GM21529 (cell line): ENCODE results near the gene ZNF215.
A peak's percentile ranks its signal among the peaks of the same experiment; 100 is the strongest.
"Not testable (repeated sequence)": the region's sequence is repeated elsewhere in the genome, so short reads cannot be mapped to it uniquely, and the experiment has no call there.

Experiments used
- ATAC-seq: cut with Tn5 transposase; IDR thresholded peaks from one replicate; pipeline ENCODE4 v1.9.1; 2021; ENCODE audit not compliant: unreplicated experiment

The ZNF215 gene

DNA sequence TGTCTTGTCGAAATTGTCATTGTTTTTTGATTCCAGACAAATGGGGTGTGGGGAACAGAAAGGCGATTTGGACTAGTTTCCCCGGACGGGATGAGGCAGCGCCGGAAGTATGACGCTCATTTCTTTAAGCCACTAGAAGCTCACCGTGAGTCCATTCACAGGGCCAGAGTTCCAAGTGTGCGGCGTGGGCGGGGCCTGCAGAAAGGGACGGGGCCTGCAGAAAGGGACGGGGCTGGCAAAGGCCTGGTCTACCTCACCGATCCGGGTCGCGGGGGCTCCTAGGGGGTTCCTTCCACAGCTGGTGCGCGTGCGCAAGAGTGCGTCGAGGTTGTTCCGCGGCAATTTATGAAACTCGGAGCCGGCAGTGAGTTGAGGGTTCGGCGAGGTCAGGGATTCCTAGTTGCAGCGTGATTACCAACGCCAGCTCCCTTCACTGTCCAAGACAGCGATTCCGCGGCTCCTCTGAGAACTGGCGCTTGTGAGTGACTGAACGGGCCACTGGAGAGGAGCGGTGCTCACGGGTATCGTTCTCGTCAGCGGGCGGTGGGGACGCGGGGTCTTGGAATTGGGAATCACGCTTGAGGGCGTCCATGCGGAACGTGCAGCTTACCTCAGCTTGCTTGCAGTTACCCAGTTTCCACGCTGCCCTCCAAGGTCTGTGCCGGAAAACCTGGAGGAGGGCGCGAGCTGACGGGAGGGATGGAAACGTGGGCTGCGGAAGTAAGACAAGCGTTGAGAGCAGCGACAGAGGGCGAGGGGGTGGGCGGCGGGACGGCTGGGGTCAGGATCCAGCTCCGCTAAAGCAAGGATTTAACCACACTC lies at the start of gene ZNF215:
Gene ZNF215 (plus strand): TSS at position 219 of the 822 bp plus-strand sequence. CDS start 5,847 bp downstream, outside the sequence.
- peak; percentile 63 for ATAC-seq

DNA sequence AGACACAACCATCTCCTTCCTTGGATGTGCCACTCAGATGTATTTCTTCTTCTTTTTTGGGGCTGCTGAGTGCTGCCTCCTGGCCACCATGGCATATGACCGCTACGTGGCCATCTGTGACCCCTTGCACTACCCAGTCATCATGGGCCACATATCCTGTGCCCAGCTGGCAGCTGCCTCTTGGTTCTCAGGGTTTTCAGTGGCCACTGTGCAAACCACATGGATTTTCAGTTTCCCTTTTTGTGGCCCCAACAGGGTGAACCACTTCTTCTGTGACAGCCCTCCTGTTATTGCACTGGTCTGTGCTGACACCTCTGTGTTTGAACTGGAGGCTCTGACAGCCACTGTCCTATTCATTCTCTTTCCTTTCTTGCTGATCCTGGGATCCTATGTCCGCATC lies 49.3 kb upstream of the ZNF215 start:
- no peak for ATAC-seq

DNA sequence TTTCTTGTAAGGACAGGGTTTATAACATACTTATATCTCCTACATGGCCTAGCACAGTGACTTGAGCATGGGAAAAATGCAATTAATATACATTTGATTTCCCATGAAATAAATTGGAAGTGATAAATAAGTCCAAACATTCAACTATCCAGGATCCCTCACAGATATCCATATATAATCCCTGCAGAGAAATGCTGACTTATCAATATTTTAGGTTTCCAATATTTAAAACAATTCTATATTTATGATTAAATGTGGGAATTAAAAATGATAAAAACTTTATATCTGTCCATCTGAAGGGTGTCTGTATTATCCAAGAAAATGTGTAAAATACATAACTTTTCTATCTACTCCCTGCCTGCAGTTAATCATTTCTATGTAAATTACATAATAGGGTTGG lies 43.5 kb upstream of the ZNF215 start:
- ATAC-seq: no peak

DNA sequence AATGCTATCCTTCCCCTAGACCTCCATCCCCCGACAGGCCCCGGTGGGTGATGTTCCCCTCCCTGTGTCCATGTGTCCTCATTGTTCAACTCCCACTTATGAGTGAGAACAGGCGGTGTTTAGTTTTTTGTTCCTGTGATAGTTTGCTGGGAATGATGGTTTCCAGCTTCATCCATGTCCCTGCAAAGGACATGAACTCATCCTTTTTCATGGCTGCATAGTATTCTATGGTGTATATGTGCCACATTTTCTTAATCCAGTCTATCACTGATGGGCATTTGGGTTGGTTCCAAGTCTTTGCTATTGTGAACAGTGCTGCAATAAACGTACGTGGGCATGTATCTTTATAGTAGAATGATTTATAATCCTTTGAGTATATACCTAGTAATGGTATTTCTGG lies 38.5 kb upstream of the ZNF215 start:
- not testable (repeated sequence) for ATAC-seq

DNA sequence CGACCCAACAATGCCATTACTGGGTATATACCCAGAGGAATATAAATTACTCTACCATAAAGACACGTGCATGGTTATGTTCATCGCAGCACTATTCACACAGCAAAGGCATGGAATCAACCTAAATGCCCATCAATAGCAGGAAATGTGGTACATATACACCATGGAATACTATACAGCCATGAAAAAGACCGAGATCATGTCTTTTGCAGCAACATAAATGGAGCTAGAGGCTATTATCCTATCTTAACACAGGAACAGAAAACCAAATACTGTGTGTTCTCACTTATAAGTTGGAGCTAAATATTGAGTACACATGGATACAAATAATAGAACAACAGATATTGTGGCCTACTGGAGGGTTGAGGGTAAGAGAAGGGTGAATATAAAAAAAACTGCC lies 37.4 kb upstream of the ZNF215 start:
- no peak for ATAC-seq

DNA sequence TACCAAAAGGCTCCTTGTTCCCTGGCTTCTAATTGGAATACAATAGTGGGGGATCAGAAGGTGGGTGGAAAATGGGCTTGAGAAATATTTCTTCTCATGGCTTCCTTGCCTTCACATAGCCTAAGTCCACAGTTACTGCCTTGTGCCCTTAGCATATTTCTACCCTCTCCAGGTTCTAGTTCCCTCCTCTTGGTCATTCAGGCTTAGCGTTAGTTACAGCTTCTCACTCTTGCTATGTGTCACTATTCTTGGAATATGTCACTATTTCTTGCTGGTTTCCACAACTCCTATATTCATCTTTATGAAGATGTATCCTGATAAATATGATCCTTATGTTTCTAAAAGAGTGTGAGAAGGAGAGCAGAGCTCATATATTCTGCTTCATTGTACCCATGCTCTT lies 36.4 kb upstream of the ZNF215 start:
- peak; percentile 55 for ATAC-seq

DNA sequence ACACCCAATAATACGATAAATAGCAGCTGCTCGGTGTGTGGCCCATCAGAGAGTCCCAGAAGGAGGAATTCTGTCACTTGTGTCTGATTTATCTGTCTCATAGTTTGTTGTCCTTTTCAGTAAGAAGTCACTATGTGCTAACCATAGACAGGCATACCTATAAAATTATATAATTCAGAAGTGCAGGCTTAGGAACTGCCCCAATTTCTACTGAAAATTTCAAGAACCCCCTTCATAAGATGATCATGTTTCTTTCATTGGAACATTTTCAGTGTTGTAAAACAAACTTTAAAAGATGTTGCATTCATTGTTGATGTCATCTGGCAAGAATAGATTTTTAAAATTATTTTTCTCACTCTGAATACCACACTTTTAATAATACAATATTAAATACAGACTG lies 33.8 kb upstream of the ZNF215 start, which contains the start of gene OR2D2:
Gene OR2D2 (minus strand): TSS at position 101 of the 400 bp plus-strand sequence. CDS start 0 bp downstream, at position 101.
- no peak for ATAC-seq

DNA sequence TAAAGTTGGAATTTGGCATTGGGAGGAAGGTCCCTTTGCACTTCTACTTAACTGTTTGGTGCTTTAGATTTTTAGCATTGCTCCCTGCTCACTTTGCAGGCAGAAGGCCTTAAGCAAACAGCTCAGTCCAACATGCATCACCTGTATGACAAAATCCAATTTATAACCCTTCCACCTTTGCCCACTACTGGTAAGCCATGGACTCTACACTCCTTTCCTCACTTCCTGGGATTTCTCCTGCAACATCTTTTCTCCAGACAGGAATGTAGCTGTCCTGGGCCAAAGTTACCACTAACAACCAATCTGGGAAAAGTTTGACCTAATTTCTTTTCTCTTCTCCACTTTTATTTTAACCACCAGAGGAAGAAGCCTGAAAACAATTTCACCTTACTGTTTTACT lies 32.1 kb upstream of the ZNF215 start:
- no peak for ATAC-seq

DNA sequence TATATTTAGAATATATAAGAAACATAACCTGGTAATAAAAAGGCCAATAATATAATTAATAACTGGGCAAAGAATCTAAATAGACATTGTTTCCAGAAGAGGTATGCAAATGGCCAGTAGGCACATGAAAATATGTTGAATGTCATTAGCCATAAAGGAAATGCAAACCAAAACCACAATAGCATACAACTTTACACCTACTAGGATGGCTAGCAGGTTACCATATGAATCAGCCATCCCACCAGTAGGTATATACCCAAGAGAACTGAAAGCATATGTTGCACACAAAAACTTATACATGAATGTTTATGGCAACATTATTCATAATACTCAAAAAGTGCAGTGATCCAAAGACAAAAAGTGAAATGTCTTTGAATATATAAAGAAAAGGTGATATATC lies 31.2 kb upstream of the ZNF215 start:
- peak; percentile 86 for ATAC-seq

DNA sequence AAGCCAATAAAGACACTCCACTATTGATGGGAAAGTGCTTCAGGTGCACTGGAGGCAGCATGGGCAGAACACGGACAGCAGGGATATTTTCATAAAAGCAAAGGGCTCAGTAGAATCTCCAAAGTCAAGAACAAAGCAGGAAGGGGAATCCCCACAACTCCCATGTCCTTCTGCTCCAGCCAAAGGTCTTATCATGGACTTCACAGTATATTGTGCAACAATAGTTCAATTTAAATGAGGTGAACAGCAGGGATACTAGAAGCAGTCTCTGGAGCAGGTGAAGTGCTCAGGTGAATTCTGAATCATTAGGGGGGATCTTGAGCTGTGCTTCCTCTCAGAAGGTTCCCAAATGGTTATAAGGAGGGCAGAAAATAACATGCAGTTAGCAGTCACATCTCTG lies 27.3 kb upstream of the ZNF215 start:
- ATAC-seq: no peak

DNA sequence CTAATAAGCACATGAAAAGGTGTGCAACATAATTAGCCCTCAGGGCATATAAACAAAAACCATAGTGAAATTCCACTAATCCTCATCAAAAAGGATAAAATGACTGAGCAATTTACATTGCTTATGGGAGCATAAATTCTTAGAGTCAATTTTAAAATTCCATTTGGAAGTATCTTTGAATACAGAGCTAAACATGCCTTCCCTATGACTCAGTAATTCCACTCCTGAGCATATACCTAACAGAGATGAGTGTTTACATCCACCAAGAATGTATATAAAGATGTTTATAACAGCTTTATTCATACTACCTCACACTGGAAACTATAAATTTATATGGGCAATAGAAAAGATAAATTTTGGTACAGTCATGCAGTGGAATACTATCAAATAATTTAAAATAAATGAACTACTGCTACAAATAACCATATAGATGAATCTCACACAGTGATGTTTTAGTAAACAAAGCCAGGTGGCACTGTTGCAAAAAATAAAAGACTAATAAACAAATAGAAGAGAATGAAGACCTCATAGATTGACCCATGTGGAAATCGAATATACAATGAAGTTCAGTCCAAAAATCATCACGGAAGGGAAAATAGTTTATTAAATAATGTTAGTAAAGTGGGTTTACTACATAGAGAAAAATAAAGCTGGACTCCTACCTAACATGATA lies 25.8 kb upstream of the ZNF215 start:
- no peak for ATAC-seq

DNA sequence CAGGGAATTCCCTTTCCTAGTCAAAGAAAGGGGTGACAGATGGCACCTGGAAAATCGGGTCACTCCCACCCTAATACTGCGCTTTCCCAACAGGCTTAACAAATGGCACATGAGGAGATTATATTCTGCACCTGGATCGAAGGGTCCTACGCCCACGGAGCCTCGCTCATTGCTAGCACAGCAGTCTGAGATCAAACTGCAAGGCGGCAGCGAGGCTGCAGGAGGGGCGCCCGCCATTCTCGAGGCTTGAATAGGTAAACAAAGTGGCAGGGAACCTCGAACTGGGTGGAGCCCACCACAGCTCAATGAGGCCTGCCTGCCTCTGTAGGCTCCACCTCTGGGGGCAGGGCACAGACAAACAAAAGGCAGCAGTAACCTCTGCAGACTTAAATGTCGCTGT lies 21.4 kb upstream of the ZNF215 start:
- not testable (repeated sequence) for ATAC-seq

DNA sequence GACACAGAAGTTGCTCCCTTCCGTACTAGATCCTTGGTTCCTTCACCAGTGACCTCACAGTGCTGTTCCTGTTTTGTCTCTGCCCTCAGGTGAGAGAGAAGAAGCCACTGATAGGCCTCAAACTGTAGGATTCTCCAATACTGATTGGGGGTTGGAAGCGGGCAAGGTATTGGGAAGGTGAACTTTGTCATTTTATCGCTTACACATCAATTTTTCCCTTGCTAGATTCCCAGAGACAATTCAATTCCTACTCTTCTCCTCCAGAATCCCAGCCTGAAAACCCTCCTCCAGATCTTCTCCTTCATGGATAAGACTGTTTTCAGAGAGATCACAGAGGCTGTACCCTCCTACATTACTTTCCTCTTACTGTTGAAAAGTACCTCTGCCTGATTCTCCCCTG lies 14.8 kb upstream of the ZNF215 start:
- ATAC-seq: no peak

DNA sequence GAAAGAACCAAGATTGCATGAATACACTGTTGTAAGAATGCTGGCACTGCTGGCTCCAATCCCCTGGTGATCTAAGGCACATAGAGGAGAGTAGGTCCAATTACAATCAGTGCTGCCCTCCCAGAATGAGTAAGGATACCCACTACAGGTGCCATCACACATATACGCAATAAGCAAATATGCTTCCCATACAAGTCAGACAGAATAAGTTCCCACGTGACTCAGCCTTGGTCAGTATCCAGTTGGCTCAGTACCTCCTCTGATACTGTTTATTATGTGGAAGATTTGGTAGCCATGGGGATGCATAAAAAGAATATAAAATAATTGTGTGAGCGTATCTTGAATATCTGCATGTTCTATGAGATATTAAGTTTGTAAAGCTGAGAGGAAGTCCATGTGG lies 14.3 kb upstream of the ZNF215 start:
- no peak for ATAC-seq

DNA sequence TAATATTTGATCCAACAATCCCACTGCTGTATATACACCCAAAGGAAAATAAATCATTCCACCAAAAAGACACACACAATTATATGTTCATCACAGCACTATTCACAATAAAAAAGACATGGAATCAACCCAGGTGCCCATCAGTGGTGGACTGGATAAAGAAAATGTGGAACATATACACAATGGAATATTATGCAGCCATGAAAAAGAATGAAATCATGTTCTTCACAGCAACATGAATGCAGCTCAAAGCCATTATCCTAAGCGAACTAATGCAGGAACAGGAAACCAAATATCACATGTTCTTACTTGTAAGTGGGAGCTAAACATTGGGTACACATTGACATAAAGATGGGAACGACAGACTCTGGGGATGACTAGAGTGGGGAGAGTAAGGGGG lies 6.5 kb upstream of the ZNF215 start:
- no peak for ATAC-seq

DNA sequence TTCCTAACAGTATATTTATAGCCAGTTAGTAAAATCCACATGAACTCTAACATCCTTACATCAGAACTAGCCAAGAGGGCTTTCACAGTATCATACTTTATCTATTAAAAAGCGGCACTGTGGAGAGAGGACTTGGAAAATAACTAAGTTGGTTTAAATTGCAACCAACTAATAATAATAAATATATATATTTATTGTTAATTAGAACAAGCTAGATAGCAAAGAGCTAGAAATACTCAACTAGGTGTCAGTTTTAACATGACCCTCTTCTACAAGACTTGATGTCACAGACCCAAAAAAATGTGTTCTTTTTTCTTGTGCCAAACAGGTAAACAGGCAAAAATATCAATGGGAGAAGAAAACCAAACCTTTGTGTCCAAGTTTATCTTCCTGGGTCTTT lies 5.5 kb upstream of the ZNF215 start, which contains the start of gene OR2D3:
Gene OR2D3 (plus strand): TSS at position 301 of the 400 bp plus-strand sequence. CDS start 0 bp downstream, at position 301.
- ATAC-seq: no peak

DNA sequence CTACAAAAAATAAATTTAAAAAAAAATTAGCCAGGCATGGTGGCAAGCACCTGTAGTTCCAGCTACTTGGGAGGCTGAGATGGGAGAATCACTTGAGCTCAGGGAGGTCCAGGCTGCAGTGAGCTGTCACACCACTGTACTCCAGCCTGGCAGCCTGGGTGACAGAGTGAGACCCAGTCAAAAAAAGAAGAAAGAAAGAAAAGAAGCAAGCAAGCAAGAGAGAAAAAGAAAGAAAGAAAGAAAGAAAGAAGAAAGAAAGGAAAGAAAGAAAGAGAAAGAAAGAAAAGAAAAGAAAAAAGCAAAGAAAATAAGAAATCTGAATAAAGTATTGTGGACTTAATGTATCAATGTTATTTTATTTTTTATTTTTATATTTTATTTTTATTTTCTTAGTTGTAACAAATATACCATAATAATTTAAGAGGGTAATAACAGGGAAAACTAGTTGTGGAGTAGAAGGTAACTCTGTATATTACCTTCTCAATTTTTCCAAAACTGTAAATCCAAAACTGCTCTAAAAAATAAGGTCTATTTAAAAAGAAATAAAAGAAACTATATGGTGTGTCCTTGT lies 1.1 kb upstream of the ZNF215 start:
- no peak for ATAC-seq

DNA sequence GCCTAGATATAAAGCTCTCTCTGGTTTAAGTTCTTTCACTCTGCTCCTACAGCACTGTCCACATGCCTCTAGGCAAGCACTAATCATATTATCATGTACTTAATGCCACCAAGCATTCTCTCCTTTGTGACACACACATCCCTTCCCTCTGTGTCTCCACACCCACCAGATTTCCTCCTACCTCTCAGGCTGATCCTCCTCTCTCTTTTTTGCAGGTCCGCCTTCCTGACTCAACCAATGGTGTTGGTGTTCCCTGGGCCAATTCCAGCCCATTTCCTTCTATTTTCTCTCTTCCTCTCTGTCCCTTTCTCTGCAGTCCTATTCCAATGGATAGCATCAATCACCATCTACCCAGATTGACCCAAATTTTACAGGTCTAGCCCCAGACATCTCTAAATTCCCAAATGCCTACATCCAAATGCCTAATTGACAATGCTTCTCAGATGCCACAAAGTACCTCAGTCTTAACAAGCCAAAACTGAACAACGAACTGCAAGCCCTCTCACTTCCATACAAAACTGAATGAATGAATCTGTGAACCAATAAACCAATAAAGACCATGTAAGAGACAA lies 504 bp upstream of the ZNF215 start:
- ATAC-seq: peak; percentile 2

DNA sequence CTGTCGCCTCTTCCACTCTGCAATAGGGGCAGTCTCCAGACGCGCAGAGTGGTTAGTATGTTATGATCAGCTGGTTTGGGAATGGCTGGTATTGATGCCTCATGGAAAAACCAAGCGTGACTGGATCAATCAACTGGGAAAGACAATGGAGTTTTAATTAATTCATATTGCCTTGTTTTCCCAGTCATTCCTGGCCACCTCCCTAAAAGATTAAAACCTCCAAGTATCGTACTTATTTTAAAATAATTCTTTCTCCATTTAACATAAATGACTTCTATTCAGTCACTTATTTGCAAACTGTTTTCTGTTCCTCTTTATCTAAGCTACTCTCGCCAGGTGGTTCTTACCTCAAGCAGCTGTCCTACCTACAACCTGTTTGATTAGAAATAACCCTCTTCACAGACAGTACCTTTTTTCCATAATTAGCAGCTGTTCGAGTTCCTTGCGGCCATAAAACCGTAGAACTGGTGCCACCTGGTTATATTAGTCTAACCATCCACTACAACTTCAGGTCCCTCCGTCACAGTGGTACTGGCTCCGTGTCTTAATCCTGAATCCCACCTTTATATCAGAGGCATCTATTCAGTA lies 898 bp downstream of the ZNF215 start:
- ATAC-seq: peak; percentile 60

DNA sequence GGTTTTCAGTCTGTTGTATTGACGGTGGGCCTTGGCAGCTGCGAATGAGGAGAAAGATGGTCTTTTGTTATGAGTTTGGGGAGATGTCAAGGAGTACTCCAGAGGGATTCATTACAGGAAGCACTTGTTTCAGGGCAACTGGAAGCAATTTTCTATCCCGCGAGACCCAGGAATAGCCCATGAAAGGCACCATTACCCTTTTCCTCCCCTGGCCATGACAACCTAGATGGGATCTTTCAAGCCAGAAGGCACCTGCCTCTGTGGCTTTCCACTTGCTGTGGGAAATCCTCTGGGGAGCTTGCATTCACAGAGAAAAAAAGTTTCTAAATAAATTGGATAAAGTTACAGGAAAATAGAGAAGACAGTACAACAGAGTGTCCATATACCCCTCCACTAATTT lies 2.7 kb downstream of the ZNF215 start:
- ATAC-seq: no peak

DNA sequence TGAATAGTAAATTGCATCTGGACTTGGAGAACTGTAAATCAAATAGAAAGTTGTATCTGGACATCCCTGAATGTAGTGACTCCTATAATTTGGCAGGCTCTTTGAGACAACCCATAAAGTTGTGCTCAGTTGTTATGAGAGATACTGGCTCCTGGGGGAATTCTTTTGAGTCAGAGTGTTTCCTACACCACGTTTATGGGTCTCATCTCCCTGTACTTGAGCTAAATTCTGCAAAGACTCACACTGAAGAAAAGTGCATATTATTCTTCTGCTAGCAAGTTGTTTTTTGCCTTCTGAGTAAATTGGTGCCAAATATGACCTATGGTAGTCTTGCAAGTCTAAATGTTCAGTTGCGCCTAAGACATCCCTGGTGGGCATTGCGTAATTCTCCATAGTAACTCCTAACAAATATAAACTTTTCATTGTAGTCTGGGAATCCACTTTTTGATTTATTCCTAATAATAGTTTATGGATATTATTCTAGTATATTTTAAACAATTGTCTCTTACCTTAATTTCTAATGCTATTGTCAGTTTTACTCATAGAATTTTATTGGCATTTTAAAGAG lies 5.0 kb downstream of the ZNF215 start:
- ATAC-seq: no peak
